ENCODE measurements around the gene COL6A5. TPM values are rescaled to one million over a fixed set of nuclear protein-coding genes. Genes with fewer than 3 reads are reported as not detected.

COL6A5 gene, protein sequence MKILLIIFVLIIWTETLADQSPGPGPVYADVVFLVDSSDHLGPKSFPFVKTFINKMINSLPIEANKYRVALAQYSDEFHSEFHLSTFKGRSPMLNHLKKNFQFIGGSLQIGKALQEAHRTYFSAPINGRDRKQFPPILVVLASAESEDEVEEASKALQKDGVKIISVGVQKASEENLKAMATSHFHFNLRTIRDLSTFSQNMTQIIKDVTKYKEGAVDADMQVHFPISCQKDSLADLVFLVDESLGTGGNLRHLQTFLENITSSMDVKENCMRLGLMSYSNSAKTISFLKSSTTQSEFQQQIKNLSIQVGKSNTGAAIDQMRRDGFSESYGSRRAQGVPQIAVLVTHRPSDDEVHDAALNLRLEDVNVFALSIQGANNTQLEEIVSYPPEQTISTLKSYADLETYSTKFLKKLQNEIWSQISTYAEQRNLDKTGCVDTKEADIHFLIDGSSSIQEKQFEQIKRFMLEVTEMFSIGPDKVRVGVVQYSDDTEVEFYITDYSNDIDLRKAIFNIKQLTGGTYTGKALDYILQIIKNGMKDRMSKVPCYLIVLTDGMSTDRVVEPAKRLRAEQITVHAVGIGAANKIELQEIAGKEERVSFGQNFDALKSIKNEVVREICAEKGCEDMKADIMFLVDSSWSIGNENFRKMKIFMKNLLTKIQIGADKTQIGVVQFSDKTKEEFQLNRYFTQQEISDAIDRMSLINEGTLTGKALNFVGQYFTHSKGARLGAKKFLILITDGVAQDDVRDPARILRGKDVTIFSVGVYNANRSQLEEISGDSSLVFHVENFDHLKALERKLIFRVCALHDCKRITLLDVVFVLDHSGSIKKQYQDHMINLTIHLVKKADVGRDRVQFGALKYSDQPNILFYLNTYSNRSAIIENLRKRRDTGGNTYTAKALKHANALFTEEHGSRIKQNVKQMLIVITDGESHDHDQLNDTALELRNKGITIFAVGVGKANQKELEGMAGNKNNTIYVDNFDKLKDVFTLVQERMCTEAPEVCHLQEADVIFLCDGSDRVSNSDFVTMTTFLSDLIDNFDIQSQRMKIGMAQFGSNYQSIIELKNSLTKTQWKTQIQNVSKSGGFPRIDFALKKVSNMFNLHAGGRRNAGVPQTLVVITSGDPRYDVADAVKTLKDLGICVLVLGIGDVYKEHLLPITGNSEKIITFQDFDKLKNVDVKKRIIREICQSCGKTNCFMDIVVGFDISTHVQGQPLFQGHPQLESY (N-terminal part only)
- not detected in 2 replicates for total RNA-seq (2021)
- percentile 1 among the genes with signal in this experiment for Bru-seq, nascent RNA
- BruChase-seq, experiment 1, labeled RNA remaining after a 2-hour chase = not detected
- BruChase-seq, experiment 2, labeled RNA remaining after a 6-hour chase = percentile 1 among the genes with signal in this experiment
- long read RNA-seq = 0 reads

DNA sequence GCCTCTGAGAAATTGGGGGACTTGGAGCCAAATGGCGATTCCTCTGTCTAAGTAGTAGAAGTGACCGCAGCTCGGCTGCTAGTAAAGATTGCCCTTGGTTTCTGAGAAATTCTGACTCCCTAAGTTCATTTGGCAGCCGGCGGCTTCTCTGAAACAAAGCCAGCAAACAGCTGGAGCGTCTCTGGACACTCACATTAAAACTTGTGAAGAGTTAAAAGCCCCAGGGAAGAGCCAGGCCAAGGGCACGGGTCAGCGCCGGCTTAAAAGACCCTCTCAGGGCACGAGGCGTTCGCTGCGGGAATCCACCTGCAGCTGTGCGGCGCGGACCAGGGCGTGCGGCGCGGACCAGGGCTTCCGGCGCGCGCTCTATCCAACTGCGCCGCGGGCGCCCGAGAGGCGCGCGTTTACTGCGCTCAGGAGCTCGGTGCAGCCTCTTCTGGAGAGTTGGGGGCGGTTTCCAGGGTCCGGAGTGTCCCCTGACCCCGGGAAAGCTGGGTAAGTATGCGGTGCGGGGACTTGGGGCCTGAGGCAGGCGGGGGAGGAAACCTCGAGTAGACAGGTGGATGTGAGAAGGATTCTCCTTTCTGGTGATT lies at the start of gene COL6A5:
Gene COL6A5 (plus strand): TSS at position 186 of the 593 bp plus-strand sequence. CDS start 27,967 bp downstream, outside the sequence.
- DNase-seq = no peak
- CTCF ChIA-PET = no interaction called here
- no peaks in the 10 kb centered on the region for H3K4me1 ChIP-seq (replicated peaks; ENCODE audit: insufficient read depth)
- no peaks in the 10 kb centered on the region for H4K20me1 ChIP-seq (ENCODE audit: insufficient read depth)
- POLR2A ChIA-PET (ENCODE audit: unreplicated experiment) = no interaction called here
- no peak within 1 kb of the TSS for H3K27ac ChIP-seq
- intact Hi-C loops (cut with micrococcal nuclease; ENCODE audit: unreplicated experiment) = no loop called here
- TF ChIP-seq EZH2 (IDR thresholded peaks at IDR 0.05; ENCODE audit: low read depth) = no peak
- no peaks in the 10 kb centered on the region for H3K9me3 ChIP-seq (ENCODE audit: insufficient read depth, low read depth)
- H3K36me3 ChIP-seq (ENCODE audit: low read depth) = no peaks in the 10 kb centered on the region
- no peak within 1 kb of the TSS for H2AFZ ChIP-seq
- no peaks in the 10 kb centered on the region for H3K9me2 ChIP-seq (ENCODE audit: insufficient read depth)
- no TSS peak for BruUV-seq (replicated peaks)
- H3K4me3 ChIP-seq = no peak within 1 kb of the TSS
- H3F3A ChIP-seq (ENCODE audit: insufficient read depth, low read depth) = no peaks in the 10 kb centered on the region
- H3K4me2 ChIP-seq = no peak within 1 kb of the TSS
- H3K79me2 ChIP-seq (ENCODE audit: low read depth) = no peaks in the 10 kb centered on the region
- H3K27me3 ChIP-seq (ENCODE audit: insufficient read depth, low read depth) = peaks cover 41% of the 10 kb centered on the region

- Histone ChIP-seq H3K27ac (no peak overlapping the region), H3K9me3 (ENCODE audit: insufficient read depth, low read depth) (no peaks in the 10 kb centered on the region), H3K4me1 (replicated peaks; ENCODE audit: insufficient read depth) (no peaks in the 10 kb centered on the region), H3K79me2 (ENCODE audit: low read depth) (no peaks in the 10 kb centered on the region), H4K20me1 (ENCODE audit: insufficient read depth) (no peaks in the 10 kb centered on the region), H3K9me2 (ENCODE audit: insufficient read depth) (no peaks in the 10 kb centered on the region), H3K27me3 (ENCODE audit: insufficient read depth, low read depth) (peaks cover 45% of the 10 kb centered on the region), H3K4me3 (no peak overlapping the region), H2AFZ (no peak overlapping the region), H3F3A (ENCODE audit: insufficient read depth, low read depth) (no peaks in the 10 kb centered on the region), H3K4me2 (no peak overlapping the region), H3K36me3 (ENCODE audit: low read depth) (no peaks in the 10 kb centered on the region)
- ChIA-PET POLR2A (ENCODE audit: unreplicated experiment) (no interaction called here), CTCF (no interaction called here)
- intact Hi-C loops (cut with micrococcal nuclease; ENCODE audit: unreplicated experiment) = no loop called here
- BruUV-seq (replicated peaks) = no TSS peak
- TF ChIP-seq EZH2 (IDR thresholded peaks at IDR 0.05; ENCODE audit: low read depth) (no peak), CTCF (conservative IDR thresholded peaks at IDR 0.05) (no peak)
- no peak for DNase-seq
Measured at GRCh38 chr3:130299531-130299930, 45.9 kb upstream of the COL6A5 start.

DNA sequence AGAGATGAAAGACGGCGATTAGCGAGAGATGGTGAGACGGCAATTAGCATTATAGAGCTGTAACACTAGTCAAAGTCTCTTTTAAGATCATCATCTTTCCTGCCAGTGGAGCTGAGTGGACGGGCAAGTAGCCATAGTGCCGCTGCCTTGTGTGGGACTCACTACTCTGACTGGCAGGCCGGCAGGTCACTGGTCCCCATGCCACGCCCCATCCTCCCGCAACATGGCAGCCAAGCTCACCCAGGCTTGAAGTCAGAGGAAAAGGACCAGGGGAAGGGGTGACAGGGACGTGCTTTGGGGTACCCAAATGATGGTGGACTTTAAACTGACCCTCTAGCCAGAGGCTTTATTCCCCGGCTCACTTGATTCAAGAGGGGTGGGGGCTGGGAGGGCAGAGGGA lies 44.6 kb upstream of the COL6A5 start:
- H3F3A ChIP-seq (ENCODE audit: insufficient read depth, low read depth) = no peaks in the 10 kb centered on the region
- H3K9me3 ChIP-seq (ENCODE audit: insufficient read depth, low read depth) = no peaks in the 10 kb centered on the region
- no peaks in the 10 kb centered on the region for H3K36me3 ChIP-seq (ENCODE audit: low read depth)
- no peak overlapping the region for H3K4me3 ChIP-seq
- ChIA-PET CTCF (no interaction called here), POLR2A (ENCODE audit: unreplicated experiment) (interaction anchor here (0.6 kb wide), 1 partner anchor 137 kb away, joined by 4 read pairs; no protein-coding TSS in a partner anchor)
- intact Hi-C loops (cut with micrococcal nuclease; ENCODE audit: unreplicated experiment) = no loop called here
- DNase-seq = no peak
- no peaks in the 10 kb centered on the region for H3K9me2 ChIP-seq (ENCODE audit: insufficient read depth)
- no peaks in the 10 kb centered on the region for H3K4me1 ChIP-seq (replicated peaks; ENCODE audit: insufficient read depth)
- TF ChIP-seq CTCF (conservative IDR thresholded peaks at IDR 0.05) = no peak
- no peak for TF ChIP-seq EZH2 (IDR thresholded peaks at IDR 0.05; ENCODE audit: low read depth)
- H4K20me1 ChIP-seq (ENCODE audit: insufficient read depth) = no peaks in the 10 kb centered on the region
- no peaks in the 10 kb centered on the region for H3K79me2 ChIP-seq (ENCODE audit: low read depth)
- no TSS peak for BruUV-seq (replicated peaks)
- no peak overlapping the region for H2AFZ ChIP-seq
- H3K4me2 ChIP-seq = no peak overlapping the region
- H3K27me3 ChIP-seq (ENCODE audit: insufficient read depth, low read depth) = peaks cover 47% of the 10 kb centered on the region
- H3K27ac ChIP-seq = no peak overlapping the region

Data from PC-9 (cell line).